Astrocyte (in vitro differentiated cells and primary cell): Measurements from ENCODE around the gene SLC48A1. TPM values are rescaled to one million over a fixed set of nuclear protein-coding genes. Genes with fewer than 3 reads are reported as not detected.

Experiments used
- DNase-seq: peaks from one replicate; pipeline ENCODE4 v3.0.0-alpha.2; 2010; ENCODE audit warnings: low read depth
- FAIRE-seq: peaks from 2 replicates; lab custom pipeline; 2011; peaks lifted over from hg19 to GRCh38; lab: Jason Lieb, UNC
- H2AFZ ChIP-seq: 2 replicates; pipeline ENCODE4 v1.6.0; 2012; ENCODE audit warnings: low read depth, low read length, inconsistent platforms
- H3K27ac ChIP-seq: 2 replicates; pipeline ENCODE4 v1.5.1; 2011; ENCODE audit warnings: low read depth, low read length, inconsistent platforms
- H3K27me3 ChIP-seq: 2 replicates; pipeline ENCODE4 v1.6.0; 2011; ENCODE audit warnings: low read length, inconsistent platforms; ENCODE audit not compliant: insufficient read depth
- H3K36me3 ChIP-seq: 2 replicates; pipeline ENCODE4 v1.5.1; 2011; ENCODE audit warnings: low read length, inconsistent platforms; ENCODE audit not compliant: insufficient read depth
- H3K4me1 ChIP-seq: 2 replicates; pipeline ENCODE4 v1.5.1; 2011; ENCODE audit warnings: low read length, inconsistent platforms; ENCODE audit not compliant: insufficient read depth
- H3K4me2 ChIP-seq: 2 replicates; pipeline ENCODE4 v1.6.0; 2012; ENCODE audit warnings: low read length, inconsistent platforms
- H3K4me3 ChIP-seq: 2 replicates; pipeline ENCODE4 v1.5.1; 2011; ENCODE audit warnings: low read depth, mild to moderate bottlenecking, low read length, inconsistent platforms; ENCODE audit not compliant: insufficient read depth
- H3K79me2 ChIP-seq: 2 replicates; pipeline ENCODE4 v1.6.0; 2012; ENCODE audit warnings: mild to moderate bottlenecking, low read length, inconsistent platforms; ENCODE audit not compliant: insufficient read depth
- H3K9ac ChIP-seq: 2 replicates; pipeline ENCODE4 v1.6.0; 2012; ENCODE audit warnings: mild to moderate bottlenecking, low read length, inconsistent platforms
- H3K9me3 ChIP-seq: 2 replicates; pipeline ENCODE4 v1.5.1; 2012; ENCODE audit warnings: low read depth, mild to moderate bottlenecking, low read length, inconsistent platforms; ENCODE audit not compliant: insufficient read depth
- H4K20me1 ChIP-seq: 2 replicates; pipeline ENCODE4 v1.6.0; 2012; ENCODE audit warnings: low read length, inconsistent platforms; ENCODE audit not compliant: insufficient read depth
- H3K27ac Mint-ChIP-seq: one replicate; pipeline ENCODE4 v1.8.0; 2021; ENCODE audit warnings: mild to moderate bottlenecking, mixed read lengths; ENCODE audit not compliant: unreplicated experiment
- H3K27me3 Mint-ChIP-seq: one replicate; pipeline ENCODE4 v1.8.0; 2021; ENCODE audit warnings: low read depth, mixed read lengths; ENCODE audit not compliant: unreplicated experiment
- H3K36me3 Mint-ChIP-seq: one replicate; pipeline ENCODE4 v1.8.0; 2021; ENCODE audit warnings: low read depth, mixed read lengths; ENCODE audit not compliant: unreplicated experiment
- H3K4me1 Mint-ChIP-seq: one replicate; pipeline ENCODE4 v1.8.0; 2021; ENCODE audit warnings: low read depth, mixed read lengths; ENCODE audit not compliant: unreplicated experiment
- H3K4me3 Mint-ChIP-seq: one replicate; pipeline ENCODE4 v1.8.0; 2021; ENCODE audit warnings: mild to moderate bottlenecking, moderate library complexity, mixed read lengths; ENCODE audit not compliant: unreplicated experiment
- H3K9me3 Mint-ChIP-seq: one replicate; pipeline ENCODE4 v1.8.0; 2021; ENCODE audit warnings: mild to moderate bottlenecking, mixed read lengths; ENCODE audit not compliant: unreplicated experiment
- EZH2 ChIP-seq: IDR thresholded peaks from 2 replicates; pipeline ENCODE4 v1.6.1; 2012; ENCODE audit warnings: mild to moderate bottlenecking, low read length, inconsistent platforms; ENCODE audit not compliant: insufficient read depth
- total RNA-seq: library from RNA; stranded (reverse); gene quantifications from 2 replicates; pipeline ENCODE4 v1.2.1, GENCODE V29; 2021
- TF ChIP-seq, protein P1 (sequence below): IDR thresholded peaks from 2 replicates; pipeline ENCODE4 v1.5.1; 2011; ENCODE audit warnings: low read depth, mild to moderate bottlenecking, inconsistent platforms, low read length, moderate library complexity; ENCODE audit not compliant: insufficient read depth

Gene SLC48A1
- total RNA-seq, 1 donor from 2014 or later: 23.8 TPM

GRCh38 chr12:47789712-47790489 lies 16.9 kb downstream of the SLC48A1 start:
- no peak overlapping the region for H3K27ac ChIP-seq
- peaks cover 55% of the 10 kb centered on the region for H4K20me1 ChIP-seq
- no peak overlapping the region for H2AFZ ChIP-seq
- DNase-seq (no peak), FAIRE-seq (no peak)
- H3K4me1 Mint-ChIP-seq: no peaks in the 10 kb centered on the region
- H3K79me2 ChIP-seq: no peaks in the 10 kb centered on the region
- no peak overlapping the region for H3K27ac Mint-ChIP-seq
- H3K4me1 ChIP-seq: no peaks in the 10 kb centered on the region
- H3K9ac ChIP-seq: no peak overlapping the region
- H3K4me3 ChIP-seq: no peak overlapping the region
- no peak for TF ChIP-seq EZH2
- TF ChIP-seq, protein P1, sequence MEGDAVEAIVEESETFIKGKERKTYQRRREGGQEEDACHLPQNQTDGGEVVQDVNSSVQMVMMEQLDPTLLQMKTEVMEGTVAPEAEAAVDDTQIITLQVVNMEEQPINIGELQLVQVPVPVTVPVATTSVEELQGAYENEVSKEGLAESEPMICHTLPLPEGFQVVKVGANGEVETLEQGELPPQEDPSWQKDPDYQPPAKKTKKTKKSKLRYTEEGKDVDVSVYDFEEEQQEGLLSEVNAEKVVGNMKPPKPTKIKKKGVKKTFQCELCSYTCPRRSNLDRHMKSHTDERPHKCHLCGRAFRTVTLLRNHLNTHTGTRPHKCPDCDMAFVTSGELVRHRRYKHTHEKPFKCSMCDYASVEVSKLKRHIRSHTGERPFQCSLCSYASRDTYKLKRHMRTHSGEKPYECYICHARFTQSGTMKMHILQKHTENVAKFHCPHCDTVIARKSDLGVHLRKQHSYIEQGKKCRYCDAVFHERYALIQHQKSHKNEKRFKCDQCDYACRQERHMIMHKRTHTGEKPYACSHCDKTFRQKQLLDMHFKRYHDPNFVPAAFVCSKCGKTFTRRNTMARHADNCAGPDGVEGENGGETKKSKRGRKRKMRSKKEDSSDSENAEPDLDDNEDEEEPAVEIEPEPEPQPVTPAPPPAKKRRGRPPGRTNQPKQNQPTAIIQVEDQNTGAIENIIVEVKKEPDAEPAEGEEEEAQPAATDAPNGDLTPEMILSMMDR: no peak
- H3K27me3 ChIP-seq: no peaks in the 10 kb centered on the region
- H3K36me3 Mint-ChIP-seq: peaks cover 30% of the 10 kb centered on the region
- H3K36me3 ChIP-seq: peaks cover 54% of the 10 kb centered on the region
- no peaks in the 10 kb centered on the region for H3K9me3 Mint-ChIP-seq
- no peak overlapping the region for H3K4me3 Mint-ChIP-seq
- no peak overlapping the region for H3K4me2 ChIP-seq
- no peaks in the 10 kb centered on the region for H3K9me3 ChIP-seq
- no peaks in the 10 kb centered on the region for H3K27me3 Mint-ChIP-seq

GRCh38 chr12:47790676-47791350 lies 17.8 kb downstream of the SLC48A1 start:
- no peak overlapping the region for H3K4me3 ChIP-seq
- no peak overlapping the region for H3K4me2 ChIP-seq
- no peak for TF ChIP-seq EZH2
- TF ChIP-seq, protein P1: no peak
- no peaks in the 10 kb centered on the region for H3K27me3 ChIP-seq
- H3K9ac ChIP-seq: no peak overlapping the region
- no peaks in the 10 kb centered on the region for H3K9me3 ChIP-seq
- no peaks in the 10 kb centered on the region for H3K79me2 ChIP-seq
- Mint-ChIP-seq H3K9me3 (no peaks in the 10 kb centered on the region), H3K4me3 (no peak overlapping the region), H3K4me1 (no peaks in the 10 kb centered on the region), H3K27me3 (no peaks in the 10 kb centered on the region), H3K36me3 (peaks cover 27% of the 10 kb centered on the region), H3K27ac (no peak overlapping the region)
- H3K36me3 ChIP-seq: peaks cover 51% of the 10 kb centered on the region
- no peak for FAIRE-seq
- peaks cover 53% of the 10 kb centered on the region for H4K20me1 ChIP-seq
- H3K4me1 ChIP-seq: no peaks in the 10 kb centered on the region
- no peak overlapping the region for H3K27ac ChIP-seq
- no peak overlapping the region for H2AFZ ChIP-seq
- no peak for DNase-seq

DNA sequence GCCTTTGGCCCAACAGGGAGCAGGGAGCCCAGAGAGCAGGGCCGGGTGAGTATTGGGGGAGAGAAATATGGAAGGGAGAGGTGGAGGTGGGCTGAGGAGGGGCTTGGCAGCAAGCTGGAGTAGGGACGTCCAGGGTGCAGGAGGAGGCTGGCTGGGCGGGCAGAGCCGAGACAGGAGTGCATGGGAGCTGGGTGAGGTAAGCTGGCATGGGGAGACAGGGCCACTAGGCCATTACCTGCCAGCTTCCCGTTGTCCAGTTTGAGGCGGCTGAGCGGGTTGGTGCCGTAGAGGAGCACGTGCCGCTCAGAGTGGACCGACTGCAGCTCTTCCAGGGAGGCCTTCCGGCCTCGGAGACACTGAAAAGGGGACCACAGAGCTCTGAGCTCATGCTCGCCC lies 18.3 kb downstream of the SLC48A1 start:
- no peaks in the 10 kb centered on the region for H3K9me3 ChIP-seq
- no peaks in the 10 kb centered on the region for H3K27me3 ChIP-seq
- DNase-seq (no peak), FAIRE-seq (no peak)
- Mint-ChIP-seq H3K27ac (no peak overlapping the region), H3K27me3 (no peaks in the 10 kb centered on the region), H3K4me1 (no peaks in the 10 kb centered on the region), H3K36me3 (peaks cover 23% of the 10 kb centered on the region), H3K4me3 (no peak overlapping the region), H3K9me3 (no peaks in the 10 kb centered on the region)
- H4K20me1 ChIP-seq: peaks cover 49% of the 10 kb centered on the region
- no peaks in the 10 kb centered on the region for H3K4me1 ChIP-seq
- TF ChIP-seq EZH2: no peak
- TF ChIP-seq, protein P1: no peak
- no peak overlapping the region for H2AFZ ChIP-seq
- no peaks in the 10 kb centered on the region for H3K79me2 ChIP-seq
- no peak overlapping the region for H3K9ac ChIP-seq
- peaks cover 48% of the 10 kb centered on the region for H3K36me3 ChIP-seq
- no peak overlapping the region for H3K4me3 ChIP-seq
- H3K27ac ChIP-seq: no peak overlapping the region
- no peak overlapping the region for H3K4me2 ChIP-seq
